WTC11 (cell line): ENCODE data around the gene TMEM238L. TPM values are rescaled to one million over a fixed set of nuclear protein-coding genes. Genes with fewer than 3 reads are reported as not detected.

ENCODE experiments used
- ATAC-seq: fragments of 200-7000 bp; cut with Tn5 transposase; 2 replicates; pipeline ENCODE4 v1.10.0; 2021; ENCODE audit warnings: mild to moderate bottlenecking, moderate library complexity
- CTCF ChIA-PET: fragments of 300-600 bp; sonication (Branson Sonifier 250); formaldehyde crosslinking; loops from one replicate; lab custom pipeline; 2021; ENCODE audit warnings: antibody characterized with exemption; lab: Charles Lee
- POLR2A ChIA-PET: fragments of 350-600 bp; sonication (Branson Sonifier 250); formaldehyde crosslinking; loops from one replicate; lab custom pipeline; 2021; ENCODE audit warnings: antibody characterized with exemption; lab: Charles Lee
- DNase-seq: peaks from one replicate; pipeline ENCODE4 v3.0.0; 2021; ENCODE audit warnings: low spot score
- H3K27ac Mint-ChIP-seq: 2 replicates; pipeline ENCODE4 v1.8.0; 2021; ENCODE audit warnings: mixed read lengths
- H3K27me3 Mint-ChIP-seq: 2 replicates; pipeline ENCODE4 v1.8.0; 2021; ENCODE audit warnings: low read depth, mild to moderate bottlenecking, moderate library complexity, mixed read lengths
- H3K36me3 Mint-ChIP-seq: 2 replicates; pipeline ENCODE4 v1.8.0; 2021; ENCODE audit warnings: mixed read lengths
- H3K4me1 Mint-ChIP-seq: 2 replicates; pipeline ENCODE4 v1.8.0; 2022; ENCODE audit warnings: mixed read lengths
- H3K4me3 Mint-ChIP-seq: 2 replicates; pipeline ENCODE4 v1.8.0; 2021; ENCODE audit warnings: mild to moderate bottlenecking, moderate library complexity, mixed read lengths
- H3K9me3 Mint-ChIP-seq: 2 replicates; pipeline ENCODE4 v1.8.0; 2021; ENCODE audit warnings: mixed read lengths
- AFF4 ChIP-seq: sonication (generic); formaldehyde crosslinking; IDR thresholded peaks from 2 replicates; pipeline ENCODE4 v1.8.1; 2023; ENCODE audit warnings: mild to moderate bottlenecking, missing genetic modification reagents, borderline replicate concordance
- ATF3 ChIP-seq: sonication (generic); formaldehyde crosslinking; conservative IDR thresholded peaks from 2 replicates; pipeline ENCODE4 v1.8.1; 2022; ENCODE audit warnings: mild to moderate bottlenecking, missing genetic modification reagents
- ATF6 ChIP-seq: sonication (generic); formaldehyde crosslinking; IDR thresholded peaks from 2 replicates; pipeline ENCODE4 v1.8.1; 2023; ENCODE audit warnings: mild to moderate bottlenecking, missing genetic modification reagents
- CREB1 ChIP-seq: sonication (generic); formaldehyde crosslinking; IDR thresholded peaks from 2 replicates; pipeline ENCODE4 v1.8.0; 2023; ENCODE audit warnings: mild to moderate bottlenecking, missing genetic modification reagents
- EMX1 ChIP-seq: fragments of 250-450 bp; sonication (Bioruptor Pico); IDR thresholded peaks from 2 replicates; pipeline ENCODE4 v1.8.0; 2021; ENCODE audit warnings: mild to moderate bottlenecking
- ETV6 ChIP-seq: sonication (generic); formaldehyde crosslinking; IDR thresholded peaks from 2 replicates; pipeline ENCODE4 v1.8.1; 2022; ENCODE audit warnings: mild to moderate bottlenecking, missing genetic modification reagents
- FOXJ3 ChIP-seq: sonication (generic); formaldehyde crosslinking; IDR thresholded peaks from 2 replicates; pipeline ENCODE4 v1.9.0; 2021; ENCODE audit warnings: missing genetic modification reagents, mild to moderate bottlenecking, borderline replicate concordance
- FOXK1 ChIP-seq: sonication (generic); formaldehyde crosslinking; IDR thresholded peaks from 2 replicates; pipeline ENCODE4 v1.8.0; 2022; ENCODE audit warnings: mild to moderate bottlenecking, moderate library complexity, missing genetic modification reagents
- IRF2 ChIP-seq: sonication (generic); formaldehyde crosslinking; IDR thresholded peaks from 2 replicates; pipeline ENCODE4 v1.8.0; 2022; ENCODE audit warnings: low read depth, missing genetic modification reagents, borderline replicate concordance
- JUN ChIP-seq: sonication (generic); formaldehyde crosslinking; IDR thresholded peaks from 2 replicates; pipeline ENCODE4 v1.8.0; 2023; ENCODE audit warnings: mild to moderate bottlenecking, missing genetic modification reagents
- NFATC4 ChIP-seq: fragments of 250-450 bp; sonication (Bioruptor Pico); IDR thresholded peaks from 2 replicates; pipeline ENCODE4 v1.9.0; 2021; ENCODE audit warnings: mild to moderate bottlenecking
- NR2C2 ChIP-seq: sonication (generic); formaldehyde crosslinking; IDR thresholded peaks from 2 replicates; pipeline ENCODE4 v1.8.0; 2022; ENCODE audit warnings: mild to moderate bottlenecking, missing genetic modification reagents
- RELA ChIP-seq: sonication (generic); formaldehyde crosslinking; IDR thresholded peaks from 2 replicates; pipeline ENCODE4 v1.8.1; 2022; ENCODE audit warnings: missing genetic modification reagents, mild to moderate bottlenecking, borderline replicate concordance
- RORB ChIP-seq: fragments of 250-450 bp; sonication (Bioruptor Pico); IDR thresholded peaks from 2 replicates; pipeline ENCODE4 v1.9.0; 2021; ENCODE audit warnings: mild to moderate bottlenecking
- SMAD4 ChIP-seq: sonication (generic); formaldehyde crosslinking; IDR thresholded peaks from 2 replicates; pipeline ENCODE4 v1.8.0; 2022; ENCODE audit warnings: mild to moderate bottlenecking, missing genetic modification reagents
- TP53 ChIP-seq: sonication (generic); formaldehyde crosslinking; IDR thresholded peaks from 2 replicates; pipeline ENCODE4 v1.8.1; 2023; ENCODE audit warnings: mild to moderate bottlenecking, missing genetic modification reagents
- ZNF121 ChIP-seq: sonication (generic); formaldehyde crosslinking; IDR thresholded peaks from 2 replicates; pipeline ENCODE4 v1.8.0; 2023; ENCODE audit warnings: missing genetic modification reagents
- ZNF425 ChIP-seq: fragments of 250-450 bp; sonication (Bioruptor Pico); conservative IDR thresholded peaks from 2 replicates; pipeline ENCODE4 v1.9.0; 2021; ENCODE audit warnings: mild to moderate bottlenecking
- ZNF671 ChIP-seq: fragments of 250-450 bp; sonication (Bioruptor Pico); IDR thresholded peaks from 2 replicates; pipeline ENCODE4 v1.8.0; 2021; ENCODE audit warnings: mild to moderate bottlenecking
- total RNA-seq: library from RNA; stranded (reverse); gene quantifications from 3 replicates; pipeline ENCODE4 v1.2.3, GENCODE V29; 2021
- TF ChIP-seq, protein P1 (sequence below): sonication (generic); formaldehyde crosslinking; IDR thresholded peaks from 2 replicates; pipeline ENCODE4 v1.8.1; 2022; ENCODE audit warnings: missing genetic modification reagents, borderline replicate concordance
- TF ChIP-seq, protein P2 (sequence below): sonication (generic); formaldehyde crosslinking; IDR thresholded peaks from 2 replicates; pipeline ENCODE4 v1.8.0; 2023; ENCODE audit warnings: missing genetic modification reagents, mild to moderate bottlenecking, borderline replicate concordance

Gene TMEM238L
- total RNA-seq, 1 experiment from 2014 or later = not detected

DNA sequence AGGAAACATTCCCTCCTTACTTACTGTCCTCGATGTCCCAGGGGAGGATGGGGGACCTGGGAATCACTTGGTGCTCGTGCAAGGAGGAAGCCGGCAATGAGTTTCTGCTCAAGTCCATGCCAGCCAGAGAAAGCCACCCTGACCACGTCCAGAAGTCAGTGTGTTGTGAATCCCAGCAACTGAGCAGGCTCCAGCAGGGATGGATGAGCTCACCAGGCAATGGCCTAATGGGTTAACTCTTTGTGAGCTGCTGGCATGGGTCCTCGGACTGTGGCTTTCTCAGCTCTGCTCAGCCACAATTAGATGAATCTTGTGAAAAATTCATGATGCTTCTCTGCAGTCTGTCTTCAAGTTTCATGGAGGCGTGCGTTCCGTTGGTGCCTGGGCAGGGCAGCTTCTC is 34.0 kb upstream of the TMEM238L start, which contains the start of gene PIRT:
PIRT (minus strand) TSS at position 167 of the 400 bp plus-strand sequence. CDS start 12,442 bp downstream, outside the sequence.
- ATAC-seq = no peak
- no peak within 1 kb of the TSS for H3K4me3 Mint-ChIP-seq
- H3K4me1 Mint-ChIP-seq = peaks cover 18% of the 10 kb centered on the region
- H3K36me3 Mint-ChIP-seq = no peaks in the 10 kb centered on the region
- H3K27ac Mint-ChIP-seq = no peak within 1 kb of the TSS
- H3K27me3 Mint-ChIP-seq = no peaks in the 10 kb centered on the region
- TF ChIP-seq JUN (CRISPR knock-in tag) (no peak), ATF3 (no peak), FOXJ3 (CRISPR knock-in tag) (no peak), IRF2 (CRISPR knock-in tag) (no peak), ATF6 (CRISPR knock-in tag) (no peak), CREB1 (CRISPR knock-in tag) (no peak), ETV6 (CRISPR knock-in tag) (no peak), ZNF671 (CRISPR knock-in tag) (no peak), SMAD4 (no peak), RELA (CRISPR knock-in tag) (no peak), EMX1 (CRISPR knock-in tag) (no peak), AFF4 (CRISPR knock-in tag) (no peak), FOXK1 (no peak), RORB (no peak), TP53 (CRISPR knock-in tag) (no peak), NR2C2 (no peak), ZNF425 (CRISPR knock-in tag) (no peak)
- TF ChIP-seq, all 79 proteins: peak for 0
- POLR2A ChIA-PET = no interaction called here
- CTCF ChIA-PET = interaction anchor here (1.0 to 3.2 kb wide), 5 partner anchors 53 to 209 kb away, joined by 3 to 20 read pairs (median 4); no protein-coding TSS in a partner anchor
- no peak for DNase-seq
- no peaks in the 10 kb centered on the region for H3K9me3 Mint-ChIP-seq

GRCh38 chr17:10836966-10837590 is 33.2 kb upstream of the TMEM238L start:
- ChIA-PET POLR2A (no interaction called here), CTCF (interaction anchor here (0.9 to 3.2 kb wide), 2 partner anchors 64 to 191 kb away, joined by 3 to 20 read pairs; no protein-coding TSS in a partner anchor)
- Mint-ChIP-seq H3K4me3 (no peak overlapping the region), H3K9me3 (no peaks in the 10 kb centered on the region), H3K27me3 (no peaks in the 10 kb centered on the region), H3K4me1 (peaks cover 18% of the 10 kb centered on the region), H3K27ac (no peak overlapping the region), H3K36me3 (no peaks in the 10 kb centered on the region)
- DNase-seq = no peak
- no peak for ATAC-seq
- TF ChIP-seq ZNF121 (no peak), NR2C2 (no peak), NFATC4 (CRISPR knock-in tag) (no peak)
- TF ChIP-seq, protein P1, sequence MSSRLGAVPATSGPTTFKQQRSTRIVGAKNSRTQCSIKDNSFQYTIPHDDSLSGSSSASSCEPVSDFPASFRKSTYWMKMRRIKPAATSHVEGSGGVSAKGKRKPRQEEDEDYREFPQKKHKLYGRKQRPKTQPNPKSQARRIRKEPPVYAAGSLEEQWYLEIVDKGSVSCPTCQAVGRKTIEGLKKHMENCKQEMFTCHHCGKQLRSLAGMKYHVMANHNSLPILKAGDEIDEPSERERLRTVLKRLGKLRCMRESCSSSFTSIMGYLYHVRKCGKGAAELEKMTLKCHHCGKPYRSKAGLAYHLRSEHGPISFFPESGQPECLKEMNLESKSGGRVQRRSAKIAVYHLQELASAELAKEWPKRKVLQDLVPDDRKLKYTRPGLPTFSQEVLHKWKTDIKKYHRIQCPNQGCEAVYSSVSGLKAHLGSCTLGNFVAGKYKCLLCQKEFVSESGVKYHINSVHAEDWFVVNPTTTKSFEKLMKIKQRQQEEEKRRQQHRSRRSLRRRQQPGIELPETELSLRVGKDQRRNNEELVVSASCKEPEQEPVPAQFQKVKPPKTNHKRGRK (CRISPR knock-in tag) = no peak
- TF ChIP-seq, protein P2, sequence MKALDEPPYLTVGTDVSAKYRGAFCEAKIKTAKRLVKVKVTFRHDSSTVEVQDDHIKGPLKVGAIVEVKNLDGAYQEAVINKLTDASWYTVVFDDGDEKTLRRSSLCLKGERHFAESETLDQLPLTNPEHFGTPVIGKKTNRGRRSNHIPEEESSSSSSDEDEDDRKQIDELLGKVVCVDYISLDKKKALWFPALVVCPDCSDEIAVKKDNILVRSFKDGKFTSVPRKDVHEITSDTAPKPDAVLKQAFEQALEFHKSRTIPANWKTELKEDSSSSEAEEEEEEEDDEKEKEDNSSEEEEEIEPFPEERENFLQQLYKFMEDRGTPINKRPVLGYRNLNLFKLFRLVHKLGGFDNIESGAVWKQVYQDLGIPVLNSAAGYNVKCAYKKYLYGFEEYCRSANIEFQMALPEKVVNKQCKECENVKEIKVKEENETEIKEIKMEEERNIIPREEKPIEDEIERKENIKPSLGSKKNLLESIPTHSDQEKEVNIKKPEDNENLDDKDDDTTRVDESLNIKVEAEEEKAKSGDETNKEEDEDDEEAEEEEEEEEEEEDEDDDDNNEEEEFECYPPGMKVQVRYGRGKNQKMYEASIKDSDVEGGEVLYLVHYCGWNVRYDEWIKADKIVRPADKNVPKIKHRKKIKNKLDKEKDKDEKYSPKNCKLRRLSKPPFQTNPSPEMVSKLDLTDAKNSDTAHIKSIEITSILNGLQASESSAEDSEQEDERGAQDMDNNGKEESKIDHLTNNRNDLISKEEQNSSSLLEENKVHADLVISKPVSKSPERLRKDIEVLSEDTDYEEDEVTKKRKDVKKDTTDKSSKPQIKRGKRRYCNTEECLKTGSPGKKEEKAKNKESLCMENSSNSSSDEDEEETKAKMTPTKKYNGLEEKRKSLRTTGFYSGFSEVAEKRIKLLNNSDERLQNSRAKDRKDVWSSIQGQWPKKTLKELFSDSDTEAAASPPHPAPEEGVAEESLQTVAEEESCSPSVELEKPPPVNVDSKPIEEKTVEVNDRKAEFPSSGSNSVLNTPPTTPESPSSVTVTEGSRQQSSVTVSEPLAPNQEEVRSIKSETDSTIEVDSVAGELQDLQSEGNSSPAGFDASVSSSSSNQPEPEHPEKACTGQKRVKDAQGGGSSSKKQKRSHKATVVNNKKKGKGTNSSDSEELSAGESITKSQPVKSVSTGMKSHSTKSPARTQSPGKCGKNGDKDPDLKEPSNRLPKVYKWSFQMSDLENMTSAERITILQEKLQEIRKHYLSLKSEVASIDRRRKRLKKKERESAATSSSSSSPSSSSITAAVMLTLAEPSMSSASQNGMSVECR (CRISPR knock-in tag) = no peak
